OCI-M1 (cell line): ENCODE measurements around the gene LGALS4.
"Not testable (repeated sequence)": the region's sequence is repeated elsewhere in the genome, so short reads cannot be mapped to it uniquely, and the experiment has no call there.

ENCODE experiments used
- DNase-seq: peaks from one replicate; lab custom pipeline; 2025; lab: John Stamatoyannopoulos, UW

Gene LGALS4

DNA sequence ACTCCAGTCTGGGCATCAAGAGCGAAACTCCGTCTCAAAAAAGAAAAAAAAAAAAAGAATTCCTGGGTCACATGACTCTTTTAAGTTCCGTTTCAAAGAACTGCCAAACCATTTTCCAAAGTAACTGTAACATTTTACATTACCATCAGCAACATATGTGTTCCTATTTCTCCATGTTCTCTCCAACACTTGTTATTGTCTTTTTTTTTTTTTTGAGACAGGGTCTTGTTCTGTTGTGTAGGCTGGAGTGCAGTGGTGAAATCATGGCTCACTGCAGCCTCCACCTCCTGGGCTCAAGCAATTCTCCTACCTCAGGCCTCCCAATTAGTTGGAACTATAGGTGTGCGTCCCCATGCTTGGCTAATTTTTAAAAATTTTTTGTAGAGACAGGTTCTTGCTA, 17.2 kb downstream of the LGALS4 start:
- no peak for DNase-seq

DNA sequence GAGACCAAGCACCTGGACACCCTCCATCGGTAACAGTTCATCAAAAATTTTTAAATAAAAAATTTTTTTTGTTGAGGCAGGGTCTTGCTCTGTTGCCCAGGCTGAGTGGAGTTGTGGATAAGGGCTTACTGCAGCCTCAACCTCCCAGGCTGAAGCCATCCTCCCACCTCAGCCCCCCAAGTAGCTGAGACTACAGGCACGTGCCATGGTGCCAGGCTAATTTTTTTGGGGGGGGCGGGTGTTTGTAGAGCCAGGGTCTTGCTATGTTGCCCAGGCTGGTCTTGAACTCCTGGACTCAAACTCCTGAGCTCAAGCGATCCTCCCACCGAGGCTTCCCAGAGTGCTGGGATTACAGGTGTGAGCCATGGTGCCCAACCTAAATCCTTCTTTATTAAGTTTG, 19.1 kb downstream of the LGALS4 start:
- DNase-seq: no peak

DNA sequence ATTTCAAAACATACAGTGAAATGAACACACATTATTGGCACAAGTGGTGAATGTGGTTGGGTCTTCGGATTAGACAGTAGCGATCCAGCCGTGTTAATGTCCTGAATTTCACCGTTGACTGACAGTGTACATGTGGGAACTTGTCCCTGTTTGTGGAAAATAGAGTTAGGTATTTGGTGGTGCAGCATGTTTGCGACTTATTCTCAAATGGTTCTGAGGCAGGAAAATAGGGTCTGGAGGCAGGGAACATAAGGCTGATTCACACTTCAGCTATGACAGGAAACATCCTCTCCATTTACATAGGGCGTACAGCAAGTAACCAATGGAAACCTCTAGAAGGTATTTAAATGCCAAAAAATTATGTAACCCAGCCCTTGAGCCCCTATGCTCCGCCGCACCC, 19.6 kb downstream of the LGALS4 start:
- DNase-seq: no peak

DNA sequence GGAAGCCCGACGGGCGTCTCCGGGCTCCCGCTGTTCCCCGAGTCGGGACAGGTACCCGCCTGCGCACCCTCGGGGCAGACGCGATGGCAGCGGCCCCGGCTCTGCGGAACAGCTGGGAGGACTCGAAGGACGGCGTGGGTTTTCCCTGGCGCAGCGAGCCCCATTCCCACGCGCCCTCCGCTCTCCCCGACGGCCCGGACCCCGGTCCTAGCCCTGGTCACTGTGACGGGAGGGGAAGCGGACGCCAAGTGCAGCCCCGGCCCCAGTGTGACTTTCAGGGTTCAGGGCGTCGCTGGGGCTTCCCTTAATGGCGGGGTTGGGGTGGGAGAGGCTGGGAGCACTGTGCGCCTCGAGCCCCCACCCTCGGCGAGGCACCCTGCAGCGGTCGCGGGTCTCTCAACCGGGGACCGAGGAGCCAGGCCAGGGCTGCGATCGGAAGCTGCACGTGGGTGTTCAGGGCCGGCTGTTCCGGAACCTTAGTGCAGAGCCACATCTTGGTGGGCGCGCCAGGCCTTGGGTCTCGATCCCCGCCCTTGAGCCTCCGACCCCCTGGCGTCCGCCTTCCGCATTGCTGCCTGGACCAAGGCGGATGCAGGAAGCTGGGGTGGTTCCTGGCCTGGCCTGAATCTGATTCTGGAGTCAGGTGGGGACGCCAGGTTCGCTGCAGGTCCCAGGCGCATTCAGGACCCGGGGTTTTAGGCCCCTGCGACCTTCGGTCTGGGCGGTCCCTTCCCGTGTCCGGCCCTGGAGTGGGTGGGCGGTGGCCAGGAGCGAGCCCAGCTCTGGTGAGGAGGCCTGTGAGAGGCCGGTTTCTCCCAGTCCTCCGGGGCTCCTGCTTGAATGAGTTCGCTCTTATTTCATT, 20.3 kb downstream of the LGALS4 start:
- DNase-seq: no peak

DNA sequence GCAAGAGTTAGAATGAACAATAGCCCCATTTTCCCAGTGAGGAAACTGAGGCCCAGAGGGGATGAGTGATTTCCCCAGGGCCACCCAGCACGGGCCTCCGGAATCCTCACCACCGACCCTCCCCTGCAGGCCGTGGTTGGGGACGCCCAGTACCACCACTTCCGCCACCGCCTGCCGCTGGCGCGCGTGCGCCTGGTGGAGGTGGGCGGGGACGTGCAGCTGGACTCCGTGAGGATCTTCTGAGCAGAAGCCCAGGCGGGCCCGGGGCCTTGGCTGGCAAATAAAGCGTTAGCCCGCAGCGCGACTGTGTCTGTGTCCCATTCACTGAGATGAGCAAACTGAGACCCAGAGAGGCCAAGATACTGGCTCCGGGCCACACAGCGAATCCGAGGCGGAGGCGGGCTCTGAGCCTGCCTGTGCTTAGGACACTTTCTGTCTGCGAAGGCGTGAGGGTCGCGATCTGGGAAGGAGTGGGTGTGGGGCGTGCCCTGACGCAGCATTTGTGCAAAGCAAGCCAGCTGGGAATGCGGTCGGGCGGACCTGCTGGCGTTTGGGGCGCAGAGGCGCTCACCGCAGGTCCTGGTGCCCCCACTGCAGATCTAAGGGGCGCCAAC, 21.2 kb downstream of the LGALS4 start:
- DNase-seq: not testable (repeated sequence)

DNA sequence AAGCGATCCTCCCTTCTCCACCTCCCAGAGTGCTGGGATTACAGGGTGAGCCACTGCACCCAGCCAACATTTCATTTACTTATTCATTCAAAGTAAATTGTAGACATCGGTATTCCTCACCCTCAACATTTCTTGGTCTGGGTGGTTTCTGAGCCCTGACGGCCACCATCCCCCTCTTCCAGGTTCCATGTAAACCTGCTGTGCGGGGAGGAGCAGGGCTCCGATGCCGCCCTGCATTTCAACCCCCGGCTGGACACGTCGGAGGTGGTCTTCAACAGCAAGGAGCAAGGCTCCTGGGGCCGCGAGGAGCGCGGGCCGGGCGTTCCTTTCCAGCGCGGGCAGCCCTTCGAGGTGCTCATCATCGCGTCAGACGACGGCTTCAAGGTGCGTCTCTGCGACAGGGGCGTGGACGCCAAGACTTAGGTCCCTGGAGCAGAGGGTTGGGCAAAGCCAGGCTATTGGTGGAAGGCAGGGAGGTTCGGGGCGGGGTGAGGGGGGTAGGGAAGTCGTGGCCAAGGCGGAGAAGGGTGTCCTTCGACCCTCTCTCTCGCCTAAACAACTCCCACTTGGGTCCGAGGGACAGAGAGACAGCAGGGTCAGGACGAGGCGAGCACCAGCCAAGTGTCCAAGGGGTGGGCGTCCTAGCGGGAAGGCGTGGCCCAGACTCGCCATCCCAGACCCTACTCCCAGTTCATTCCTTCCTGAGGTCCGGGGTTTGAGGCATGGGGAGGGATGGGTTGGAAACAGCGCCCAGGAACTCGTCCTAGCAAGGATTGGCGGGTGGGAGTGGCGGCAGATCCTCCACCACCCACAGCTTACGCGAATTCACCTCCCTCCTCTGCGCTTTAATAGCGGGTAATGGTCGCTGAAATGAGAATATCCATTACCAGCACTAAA, 22.0 kb downstream of the LGALS4 start:
- not testable (repeated sequence) for DNase-seq

DNA sequence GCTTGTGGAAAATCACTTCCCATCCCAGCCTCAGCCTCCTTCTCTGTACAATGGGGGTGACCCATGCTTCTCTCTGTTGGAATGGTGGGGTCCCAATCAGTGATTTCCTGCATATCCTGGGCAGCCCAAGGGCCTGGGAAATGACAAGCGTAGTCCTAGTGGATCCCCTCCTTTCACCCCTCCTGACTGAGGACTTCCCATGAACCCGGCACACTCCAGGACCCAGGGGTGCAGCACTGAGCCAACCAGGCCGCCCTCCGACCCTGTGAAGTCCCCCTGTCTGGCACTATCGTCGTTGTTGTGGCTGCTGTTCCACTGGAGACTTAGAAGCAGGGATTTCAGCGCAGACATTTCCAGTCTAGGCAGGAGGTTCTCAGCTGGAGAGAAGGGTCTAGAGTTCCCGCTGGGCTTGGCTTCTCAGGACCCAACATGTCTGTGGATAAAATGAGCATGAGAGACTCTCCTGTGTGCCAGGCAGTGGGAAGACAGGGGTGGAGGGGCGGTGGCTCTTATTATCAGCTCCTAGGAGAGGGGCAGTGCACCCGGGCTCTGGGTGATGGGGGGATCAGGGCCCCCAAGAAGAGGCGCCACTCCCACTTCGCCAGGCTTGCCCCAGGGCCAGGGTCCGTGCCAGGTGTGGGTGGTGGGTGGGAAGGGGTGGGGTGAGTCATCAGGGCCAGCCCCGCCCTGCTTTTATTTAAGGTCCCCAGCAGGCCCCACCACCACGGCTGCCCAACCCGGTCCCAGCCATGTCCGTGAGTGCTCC, 24.1 kb downstream of the LGALS4 start, which contains the start of gene LGALS7B:
Gene LGALS7B (plus strand): TSS at position 723 of the 766 bp plus-strand sequence. CDS start 27 bp downstream, at position 750.
- no peak for DNase-seq

DNA sequence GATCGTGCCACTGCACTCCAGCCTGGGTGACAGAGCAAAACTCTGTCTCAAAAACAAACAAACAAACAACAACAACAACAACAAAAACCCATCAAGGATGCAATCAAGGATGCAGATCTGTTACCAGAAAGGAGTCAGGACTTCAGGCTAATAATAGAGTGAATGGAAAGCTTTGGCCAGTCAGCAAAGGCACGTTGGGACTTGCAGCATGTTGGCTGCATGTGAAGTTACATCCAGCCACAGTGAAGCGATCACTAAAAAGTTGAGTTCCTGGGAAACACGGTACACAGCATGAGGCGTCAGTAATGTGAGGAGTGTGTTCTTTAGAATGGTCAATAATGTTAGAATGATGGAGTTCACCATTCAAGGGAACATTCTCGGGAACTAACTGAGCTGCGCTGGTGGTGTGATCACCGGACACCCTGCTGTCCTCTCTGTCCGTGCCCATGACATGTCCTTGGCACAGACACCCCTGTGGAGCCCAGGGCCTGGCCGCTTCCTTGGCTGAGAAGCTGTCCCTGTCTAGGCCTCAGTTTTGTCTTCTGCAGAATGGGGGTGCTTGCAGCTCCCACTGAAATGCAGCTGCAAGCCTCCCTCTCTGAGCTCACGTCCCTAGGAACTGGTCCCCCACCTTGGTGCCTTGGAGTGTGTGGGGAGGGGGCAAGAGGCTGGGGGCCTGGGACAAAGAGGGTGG, 26.0 kb downstream of the LGALS4 start:
- DNase-seq: no peak

DNA sequence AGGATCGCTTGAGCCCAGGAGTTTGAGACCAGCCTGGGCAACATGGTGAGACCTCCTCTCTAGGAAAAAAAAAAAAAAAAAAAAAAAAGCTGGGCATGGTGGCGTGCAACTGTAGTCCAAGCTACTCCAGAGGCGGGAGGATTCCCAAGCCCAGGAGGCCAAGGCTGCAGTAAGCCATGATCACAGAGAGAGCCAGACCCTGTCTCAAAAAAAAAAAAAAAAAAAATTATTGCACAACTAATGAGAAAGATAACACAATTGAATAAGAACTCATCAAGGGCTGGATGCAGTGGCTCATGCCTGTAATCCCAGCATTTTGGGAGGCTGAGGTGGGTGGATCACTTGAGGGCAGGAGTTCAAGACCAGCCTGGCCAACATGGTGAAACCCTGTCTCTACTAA, 26.7 kb downstream of the LGALS4 start:
- DNase-seq: not testable (repeated sequence)

DNA sequence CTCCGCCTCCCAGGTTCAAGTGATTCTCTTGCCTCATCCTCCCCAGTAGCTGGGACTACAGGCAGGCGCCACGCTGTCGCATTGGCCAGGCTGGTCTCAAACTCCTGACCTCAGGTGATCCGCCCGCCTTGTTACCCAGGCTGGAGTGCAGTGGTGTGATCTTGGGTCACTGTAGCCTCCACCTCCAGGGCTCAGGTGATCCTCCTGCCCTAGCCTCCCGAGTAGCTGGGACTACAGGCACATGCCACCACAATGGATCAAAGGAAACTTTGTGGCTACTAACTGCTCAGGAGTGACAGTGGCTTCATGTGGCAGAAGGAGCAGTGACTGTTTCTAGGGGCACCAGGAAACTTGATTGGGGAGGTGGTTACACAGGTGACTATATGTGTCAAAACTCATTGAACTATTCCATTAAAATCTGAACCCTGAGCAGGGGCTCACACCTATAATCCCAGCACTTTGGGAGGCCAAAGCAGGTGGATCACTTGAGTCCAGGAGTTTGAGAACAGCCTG, 27.5 kb downstream of the LGALS4 start:
- DNase-seq: no peak

DNA sequence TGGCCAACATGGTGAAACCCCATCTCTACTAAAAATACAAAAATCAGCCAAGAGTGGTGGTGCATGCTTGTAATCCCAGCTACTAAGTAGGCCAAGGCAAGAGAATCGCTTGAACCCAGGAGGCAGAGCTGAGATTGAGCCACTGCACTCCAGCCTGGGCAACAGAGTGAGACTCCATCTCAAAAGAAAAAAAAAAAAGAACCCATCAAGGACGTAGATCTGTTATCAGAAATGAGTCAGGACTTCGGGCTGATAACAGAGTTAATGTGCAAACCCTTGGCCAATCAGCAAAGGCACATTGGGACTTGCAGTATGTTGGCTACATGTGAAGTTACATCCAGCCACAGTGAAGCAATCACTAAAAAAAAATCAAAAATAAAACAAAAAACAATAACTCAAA, 28.5 kb downstream of the LGALS4 start:
- no peak for DNase-seq

DNA sequence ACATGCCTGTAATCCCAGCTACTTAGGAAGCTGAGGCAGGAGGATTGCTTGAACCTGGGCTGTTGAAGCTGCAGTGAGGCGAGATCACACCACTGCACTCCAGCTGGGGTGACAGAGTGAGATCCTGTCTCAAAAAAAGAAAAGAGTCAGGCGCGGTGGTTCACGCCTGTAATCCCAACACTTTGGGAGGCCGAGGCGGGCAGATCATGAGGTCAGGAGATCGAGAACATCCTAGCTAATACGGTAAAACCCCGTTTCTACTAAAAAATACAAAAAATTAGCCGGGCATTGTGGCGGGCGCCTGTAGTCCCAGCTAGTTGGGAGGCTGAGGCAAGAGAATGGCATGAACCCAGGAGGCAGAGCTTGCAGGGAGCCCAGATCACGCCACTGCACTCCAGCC, 30.5 kb downstream of the LGALS4 start:
- not testable (repeated sequence) for DNase-seq

DNA sequence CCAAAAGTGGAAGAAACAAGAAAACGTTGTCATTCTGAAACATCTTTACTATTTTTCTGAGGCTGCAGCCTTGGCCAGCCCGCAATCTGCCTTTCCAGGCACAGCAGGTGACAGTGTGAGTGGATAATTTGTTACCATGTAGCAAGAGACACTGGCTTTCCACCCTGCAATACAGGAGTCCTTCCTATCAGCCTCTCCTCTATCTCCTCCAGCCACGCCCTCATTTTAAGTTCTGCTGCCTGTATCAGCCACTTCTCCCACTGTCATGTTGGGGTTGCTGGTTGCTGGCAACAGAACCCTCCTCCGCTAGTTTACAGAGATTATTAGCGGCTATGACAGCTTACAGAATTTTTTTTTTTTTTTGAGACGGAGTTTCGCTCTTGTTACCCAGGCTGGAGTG, 31.7 kb downstream of the LGALS4 start:
- DNase-seq: peak; percentile 76

DNA sequence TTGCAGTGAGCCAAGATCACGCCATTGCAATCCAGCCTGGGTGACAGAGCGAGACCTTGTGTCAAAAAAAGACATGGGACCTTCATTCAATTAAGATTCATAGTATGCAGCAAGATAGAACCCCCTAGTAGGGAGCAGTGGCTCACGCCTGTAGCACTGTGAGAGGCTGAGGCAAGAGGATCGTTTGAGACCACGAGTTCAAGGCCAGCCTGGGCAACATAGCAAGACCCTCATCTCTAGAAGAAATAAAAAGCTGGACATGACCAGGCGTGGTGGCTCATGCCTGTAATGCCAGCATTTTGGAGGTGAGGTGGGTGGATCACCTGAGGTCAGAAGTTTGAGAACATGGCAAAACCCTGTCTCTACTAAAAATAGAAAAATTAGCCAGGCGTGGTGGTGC, 32.3 kb downstream of the LGALS4 start:
- DNase-seq: no peak

DNA sequence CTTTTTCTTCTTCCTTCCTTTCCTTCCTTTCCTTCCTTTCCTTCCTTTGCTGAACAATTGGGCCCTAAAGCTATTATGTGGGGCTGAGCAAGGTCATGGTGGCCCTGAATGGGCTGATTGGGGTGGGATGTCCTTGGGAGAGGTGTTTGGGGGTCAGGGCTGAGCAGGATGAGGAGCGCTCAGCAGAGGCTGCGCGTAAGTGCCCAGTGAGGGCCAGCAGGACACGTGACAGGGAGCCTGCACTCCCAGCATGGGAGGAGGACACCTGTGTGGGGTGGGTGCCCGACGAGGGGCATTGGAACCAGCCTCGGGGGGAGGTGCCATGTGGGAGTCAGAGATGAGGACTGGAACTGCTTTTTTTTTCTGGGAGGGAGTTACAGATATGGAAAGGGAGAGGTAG, 34.0 kb downstream of the LGALS4 start:
- DNase-seq: no peak

DNA sequence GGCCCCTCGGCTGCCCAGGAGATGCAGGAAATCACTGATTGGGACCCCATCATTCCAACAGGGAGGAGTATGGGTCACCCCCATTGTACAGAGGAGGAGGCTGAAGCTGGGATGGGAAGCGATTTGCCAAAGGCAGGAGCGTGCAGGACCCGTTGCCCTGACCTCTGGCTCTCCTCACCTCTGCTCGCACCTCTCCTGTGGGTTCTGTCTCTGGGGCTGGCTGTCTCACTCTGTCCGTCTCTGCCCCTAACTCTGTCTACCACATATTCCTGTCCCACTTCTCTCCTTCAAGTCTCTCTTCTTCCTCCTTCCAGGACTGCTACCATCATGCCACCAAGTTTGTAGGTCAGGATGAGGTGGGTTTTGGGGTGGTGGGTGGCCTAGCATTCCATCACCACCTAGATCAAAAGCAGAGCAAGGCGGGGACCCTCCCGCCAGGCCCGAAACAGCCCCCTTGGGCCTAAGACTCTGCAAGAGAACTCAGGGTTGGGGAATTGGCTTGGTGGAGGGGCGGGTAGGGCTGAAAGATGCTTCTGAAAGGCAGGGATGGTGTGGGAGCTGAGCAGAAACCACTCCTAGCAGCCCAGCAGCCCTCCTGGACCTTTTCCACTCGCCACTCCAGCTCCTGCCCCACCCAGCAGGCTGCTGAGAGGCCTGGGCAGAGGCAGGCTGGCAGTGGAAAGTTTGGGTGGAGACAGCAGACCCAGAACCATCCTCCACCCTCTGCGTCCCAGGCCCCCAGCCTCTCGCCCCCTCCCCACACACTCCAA, 38.4 kb downstream of the LGALS4 start:
- no peak for DNase-seq

DNA sequence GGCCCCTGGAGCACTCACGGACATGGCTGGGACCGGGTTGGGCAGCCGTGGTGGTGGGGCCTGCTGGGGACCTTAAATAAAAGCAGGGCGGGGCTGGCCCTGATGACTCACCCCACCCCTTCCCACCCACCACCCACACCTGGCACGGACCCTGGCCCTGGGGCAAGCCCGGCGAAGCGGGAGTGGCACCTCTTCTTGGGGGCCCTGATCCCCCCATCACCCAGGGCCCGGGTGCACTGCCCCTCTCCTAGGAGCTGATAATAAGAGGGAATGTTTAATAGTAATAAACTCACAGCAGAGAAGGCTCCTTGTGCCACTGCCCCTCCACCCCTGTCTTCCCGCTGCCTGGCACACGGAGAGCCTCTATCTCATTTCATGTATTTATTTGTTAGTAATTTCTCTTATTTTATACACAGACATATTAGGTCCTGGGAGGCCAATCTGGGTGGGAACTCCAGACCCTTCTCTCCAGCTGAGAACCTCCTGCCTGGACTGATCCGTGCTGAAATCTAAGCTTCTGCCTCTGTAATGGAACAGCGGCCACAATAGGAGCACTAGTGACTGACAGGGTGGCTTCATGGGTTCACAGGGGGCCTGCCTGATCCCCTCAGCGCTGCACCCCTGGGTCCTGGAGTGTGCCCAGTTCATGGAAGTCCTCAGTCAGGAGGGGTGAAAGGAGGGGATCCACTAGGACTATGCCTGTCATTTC, 39.1 kb downstream of the LGALS4 start, which contains the start of gene LGALS7:
Gene LGALS7 (minus strand): TSS at position 49 of the 709 bp plus-strand sequence. CDS start 25 bp downstream, at position 24.
- no peak for DNase-seq

DNA sequence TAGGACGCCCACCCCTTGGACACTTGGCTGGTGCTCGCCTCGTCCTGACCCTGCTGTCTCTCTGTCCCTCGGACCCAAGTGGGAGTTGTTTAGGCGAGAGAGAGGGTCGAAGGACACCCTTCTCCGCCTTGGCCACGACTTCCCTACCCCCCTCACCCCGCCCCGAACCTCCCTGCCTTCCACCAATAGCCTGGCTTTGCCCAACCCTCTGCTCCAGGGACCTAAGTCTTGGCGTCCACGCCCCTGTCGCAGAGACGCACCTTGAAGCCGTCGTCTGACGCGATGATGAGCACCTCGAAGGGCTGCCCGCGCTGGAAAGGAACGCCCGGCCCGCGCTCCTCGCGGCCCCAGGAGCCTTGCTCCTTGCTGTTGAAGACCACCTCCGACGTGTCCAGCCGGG, 41.2 kb downstream of the LGALS4 start:
- not testable (repeated sequence) for DNase-seq

DNA sequence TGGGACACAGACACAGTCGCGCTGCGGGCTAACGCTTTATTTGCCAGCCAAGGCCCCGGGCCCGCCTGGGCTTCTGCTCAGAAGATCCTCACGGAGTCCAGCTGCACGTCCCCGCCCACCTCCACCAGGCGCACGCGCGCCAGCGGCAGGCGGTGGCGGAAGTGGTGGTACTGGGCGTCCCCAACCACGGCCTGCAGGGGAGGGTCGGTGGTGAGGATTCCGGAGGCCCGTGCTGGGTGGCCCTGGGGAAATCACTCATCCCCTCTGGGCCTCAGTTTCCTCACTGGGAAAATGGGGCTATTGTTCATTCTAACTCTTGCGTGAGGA, 41.8 kb downstream of the LGALS4 start:
- DNase-seq: not testable (repeated sequence)
